ENCODE measurements around the gene DTX4. TPM values are rescaled to one million over a fixed set of nuclear protein-coding genes. Genes with fewer than 3 reads are reported as not detected.
A peak's percentile ranks its signal among the peaks of the same experiment; 100 is the strongest.

DTX4 gene
- total RNA-seq, 2 experiments from 2014 or later: 0.05 to 0.07 TPM

DNA sequence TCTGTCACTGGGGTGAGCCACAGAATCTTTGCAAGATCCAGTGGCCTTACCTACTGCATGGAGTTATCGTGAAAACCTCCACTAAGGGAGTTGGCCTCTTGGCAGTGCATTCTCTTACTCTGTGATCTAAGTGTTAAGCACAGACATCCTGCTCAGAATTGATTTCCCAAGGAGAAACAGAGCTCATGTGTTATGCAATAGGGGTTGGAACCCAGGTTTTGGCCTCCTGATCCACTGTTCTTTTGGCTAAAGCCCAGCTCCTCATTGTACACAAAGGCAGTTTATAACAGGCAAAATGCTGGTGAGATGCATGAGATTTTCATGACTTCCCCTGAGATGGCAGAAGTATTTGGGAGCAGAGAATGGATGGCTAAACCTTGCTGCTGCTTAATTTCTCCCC, 11.8 kb downstream of the DTX4 start:
- no peak for DNase-seq
- CTCF ChIA-PET: interaction anchor here (1.1 to 7.7 kb wide), 3 partner anchors 10 to 26 kb away, joined by 4 to 157 read pairs (median 20); partner anchors contain the start of gene DTX4
- no peaks in the 10 kb centered on the region for H3K36me3 Mint-ChIP-seq
- intact Hi-C loops (cut with micrococcal nuclease): no loop called here
- H3K27ac Mint-ChIP-seq: no peak overlapping the region
- H3K4me3 Mint-ChIP-seq: no peak overlapping the region
- POLR2A ChIA-PET: no interaction called here
- peaks cover 6% of the 10 kb centered on the region for H3K9me3 Mint-ChIP-seq
- no peaks in the 10 kb centered on the region for H3K27me3 Mint-ChIP-seq
- H3K4me1 Mint-ChIP-seq (ENCODE audit: low read depth): peaks cover 2% of the 10 kb centered on the region

DNA sequence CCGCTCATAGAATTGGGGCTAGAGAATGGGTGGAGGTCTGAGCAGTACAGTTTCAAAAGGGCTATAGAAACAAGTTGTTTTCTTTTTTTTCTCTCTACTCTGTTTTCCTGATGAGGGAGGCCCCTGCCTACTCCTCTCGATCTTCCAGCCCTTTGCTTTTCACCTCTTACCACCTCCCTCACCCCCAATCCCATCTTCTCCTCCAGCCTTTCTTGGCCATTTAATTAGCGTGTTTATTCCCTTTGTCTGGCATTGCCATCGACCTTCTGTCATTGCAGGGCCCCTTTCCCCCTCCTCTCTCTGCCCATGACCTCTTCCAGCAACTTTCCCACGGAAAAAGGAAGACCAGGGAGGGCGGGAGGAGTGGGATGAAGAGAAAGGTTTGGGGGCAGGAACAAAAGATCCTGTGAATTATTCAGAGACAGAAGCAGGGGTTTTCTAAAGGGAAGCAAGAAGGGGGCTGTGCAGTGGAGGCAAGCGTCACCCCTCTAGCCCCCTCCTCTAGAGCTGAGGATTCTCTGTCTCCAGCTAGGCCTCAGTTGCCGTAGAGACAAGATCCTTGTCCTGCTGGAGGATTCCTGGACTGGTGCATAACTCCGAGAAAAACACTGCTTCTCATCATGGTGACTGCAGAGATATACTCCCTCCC, 12.9 kb downstream of the DTX4 start:
- intact Hi-C loops (cut with micrococcal nuclease): no loop called here
- no peak for DNase-seq
- CTCF ChIA-PET: interaction anchor here (1.3 to 7.7 kb wide), 11 partner anchors 10 to 248 kb away, joined by 3 to 157 read pairs (median 20); partner anchors contain the start of gene DTX4
- peaks cover 2% of the 10 kb centered on the region for H3K4me1 Mint-ChIP-seq (ENCODE audit: low read depth)
- POLR2A ChIA-PET: no interaction called here
- no peak overlapping the region for H3K27ac Mint-ChIP-seq
- H3K4me3 Mint-ChIP-seq: no peak overlapping the region
- H3K9me3 Mint-ChIP-seq: no peaks in the 10 kb centered on the region
- H3K36me3 Mint-ChIP-seq: no peaks in the 10 kb centered on the region
- H3K27me3 Mint-ChIP-seq: no peaks in the 10 kb centered on the region

DNA sequence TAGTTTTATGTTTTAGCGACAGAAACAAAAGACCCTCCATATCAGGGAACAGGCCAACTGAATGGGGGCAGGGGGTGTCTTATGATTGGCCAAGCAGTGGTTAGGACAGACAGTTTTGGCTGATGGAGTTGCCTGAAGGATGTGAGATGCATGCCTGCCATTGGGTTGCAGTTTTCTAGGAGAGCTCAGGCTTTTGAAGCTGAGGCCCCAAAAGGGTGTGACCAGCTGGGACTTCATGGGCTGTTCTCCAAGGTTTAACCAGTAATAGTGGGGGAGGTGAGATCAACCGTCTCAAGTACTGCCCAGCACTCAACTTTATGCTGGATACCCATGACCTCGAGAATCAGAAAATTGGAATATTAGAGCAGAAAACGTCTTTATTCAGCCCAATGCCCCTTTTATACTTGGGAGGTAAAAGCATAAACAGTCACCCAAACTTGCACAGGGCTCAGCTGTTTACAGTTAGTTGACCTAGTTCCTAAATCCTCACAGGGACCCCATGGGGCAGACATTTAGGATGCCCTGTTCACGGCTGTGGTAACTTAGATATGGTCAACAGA, 13.5 kb downstream of the DTX4 start:
- CTCF ChIA-PET: interaction anchor here (0.6 to 7.7 kb wide), 17 partner anchors 10 to 247 kb away, joined by 3 to 157 read pairs (median 11); partner anchors contain the start of genes DTX4 and MPEG1
- POLR2A ChIA-PET: no interaction called here
- no peak for DNase-seq
- Mint-ChIP-seq H3K4me3 (no peak overlapping the region), H3K9me3 (no peaks in the 10 kb centered on the region), H3K4me1 (ENCODE audit: low read depth) (peaks cover 2% of the 10 kb centered on the region), H3K27me3 (no peaks in the 10 kb centered on the region), H3K36me3 (no peaks in the 10 kb centered on the region), H3K27ac (no peak overlapping the region)
- intact Hi-C loops (cut with micrococcal nuclease): no loop called here

DNA sequence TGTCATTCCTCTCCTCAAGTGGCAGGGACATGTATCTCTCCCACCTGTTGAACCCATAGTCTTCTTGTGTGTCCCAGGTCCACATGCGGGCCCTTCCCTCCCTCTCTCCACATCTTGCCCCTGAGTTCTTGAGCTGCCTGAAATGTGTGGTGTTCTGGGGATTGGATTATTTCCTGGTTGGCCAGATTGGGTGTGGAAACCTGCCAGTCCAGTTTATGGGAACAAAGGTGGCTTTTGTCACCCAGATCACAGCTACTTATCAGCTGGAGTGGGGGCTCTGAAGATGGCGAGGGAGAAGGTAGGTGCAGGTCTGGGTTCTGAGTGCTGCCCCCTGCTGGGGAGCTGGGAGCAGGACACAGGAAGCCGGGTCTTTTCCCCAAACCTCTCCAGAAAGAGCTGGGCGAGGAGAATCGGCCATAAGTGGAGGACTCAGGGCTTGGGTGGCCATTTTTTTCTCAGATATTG, 14.2 kb downstream of the DTX4 start:
- Mint-ChIP-seq H3K36me3 (no peaks in the 10 kb centered on the region), H3K4me3 (no peak overlapping the region), H3K4me1 (ENCODE audit: low read depth) (peaks cover 2% of the 10 kb centered on the region), H3K9me3 (no peaks in the 10 kb centered on the region), H3K27me3 (no peaks in the 10 kb centered on the region), H3K27ac (no peak overlapping the region)
- CTCF ChIA-PET: interaction anchor here (0.6 to 7.7 kb wide), 25 partner anchors 9 to 246 kb away, joined by 3 to 157 read pairs (median 5); partner anchors contain the start of genes DTX4 and MPEG1
- intact Hi-C loops (cut with micrococcal nuclease): loop anchor here (1.0 kb wide), 1 partner anchor 15 kb away; no protein-coding TSS in a partner anchor
- peak; percentile 70 for DNase-seq
- POLR2A ChIA-PET: no interaction called here

DNA sequence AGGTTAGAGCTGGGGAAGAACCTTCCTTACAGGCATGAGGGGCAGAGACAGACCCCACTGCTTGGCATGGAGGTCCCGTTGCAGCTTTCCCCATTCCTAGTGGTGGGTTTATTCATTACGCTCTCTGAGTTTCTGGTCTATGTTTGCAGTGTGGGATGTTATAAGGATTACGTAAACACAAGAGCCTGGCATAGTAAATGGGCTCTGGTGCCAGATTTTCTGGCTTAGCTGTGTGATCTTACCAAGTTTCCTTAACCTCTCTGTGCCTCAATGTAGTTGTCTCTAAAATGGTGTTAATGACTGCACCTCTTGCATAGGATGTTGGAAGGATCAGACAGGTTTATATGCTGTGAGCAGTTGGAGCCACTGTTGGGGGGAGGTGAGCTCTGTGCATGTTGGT, 15.1 kb downstream of the DTX4 start:
- H3K4me1 Mint-ChIP-seq (ENCODE audit: low read depth): peaks cover 2% of the 10 kb centered on the region
- no peak for DNase-seq
- no peaks in the 10 kb centered on the region for H3K36me3 Mint-ChIP-seq
- H3K27ac Mint-ChIP-seq: no peak overlapping the region
- H3K9me3 Mint-ChIP-seq: no peaks in the 10 kb centered on the region
- no peak overlapping the region for H3K4me3 Mint-ChIP-seq
- no peaks in the 10 kb centered on the region for H3K27me3 Mint-ChIP-seq
- ChIA-PET POLR2A (no interaction called here), CTCF (interaction anchor here (0.8 to 7.7 kb wide), 14 partner anchors 8 to 243 kb away, joined by 3 to 157 read pairs (median 12); partner anchors contain the start of gene DTX4)
- intact Hi-C loops (cut with micrococcal nuclease): no loop called here

DNA sequence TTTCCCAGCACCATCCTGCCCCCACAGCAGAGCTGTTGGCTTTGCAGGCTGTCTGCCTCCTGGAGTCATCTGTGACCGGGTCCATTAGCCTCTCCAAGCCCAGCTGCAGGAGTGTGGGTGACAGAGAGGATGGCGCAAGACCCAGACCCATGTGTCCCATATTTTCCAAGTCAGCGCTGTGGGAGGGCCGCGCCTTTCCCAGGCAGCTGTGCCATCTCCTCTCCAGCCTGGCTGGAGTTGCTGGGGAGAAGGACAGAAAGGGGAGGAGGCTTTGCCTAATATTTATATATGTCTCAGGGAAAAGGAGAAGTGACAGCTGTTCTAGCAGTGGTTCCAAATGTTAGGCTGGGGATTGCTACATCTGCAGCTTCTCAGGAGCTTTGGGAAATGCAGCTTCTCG, 15.7 kb downstream of the DTX4 start:
- peaks cover 2% of the 10 kb centered on the region for H3K4me1 Mint-ChIP-seq (ENCODE audit: low read depth)
- ChIA-PET CTCF (interaction anchor here (1.2 to 7.7 kb wide), 10 partner anchors 8 to 243 kb away, joined by 3 to 157 read pairs (median 21); partner anchors contain the start of gene DTX4), POLR2A (no interaction called here)
- no peak overlapping the region for H3K4me3 Mint-ChIP-seq
- H3K27ac Mint-ChIP-seq: no peak overlapping the region
- H3K36me3 Mint-ChIP-seq: no peaks in the 10 kb centered on the region
- DNase-seq: no peak
- no peaks in the 10 kb centered on the region for H3K27me3 Mint-ChIP-seq
- no peaks in the 10 kb centered on the region for H3K9me3 Mint-ChIP-seq
- intact Hi-C loops (cut with micrococcal nuclease): no loop called here

DNA sequence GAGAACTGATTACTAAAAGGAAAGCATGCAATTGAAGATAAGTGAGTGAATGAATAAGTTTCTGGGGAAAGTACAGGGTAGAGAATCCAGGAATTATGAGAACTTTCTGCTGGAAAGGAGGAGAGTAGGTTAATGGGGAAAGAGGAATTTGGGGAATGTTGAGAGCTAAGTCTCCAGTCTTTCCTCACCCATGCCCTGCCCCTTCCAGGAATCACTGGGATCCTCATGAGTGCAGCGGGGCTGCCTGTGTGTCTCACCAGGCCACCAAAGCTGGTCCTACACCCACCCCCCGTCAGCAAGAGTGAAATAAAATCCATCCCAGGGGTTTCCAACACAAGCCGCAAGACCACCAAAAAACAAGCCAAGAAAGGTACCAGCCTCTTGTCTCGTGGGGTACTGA, 17.0 kb downstream of the DTX4 start:
- intact Hi-C loops (cut with micrococcal nuclease): no loop called here
- H3K9me3 Mint-ChIP-seq: no peaks in the 10 kb centered on the region
- no peak for DNase-seq
- no peaks in the 10 kb centered on the region for H3K36me3 Mint-ChIP-seq
- CTCF ChIA-PET: interaction anchor here (2.7 to 7.7 kb wide), 2 partner anchors 15 to 18 kb away, joined by 11 to 157 read pairs; partner anchors contain the start of gene DTX4
- H3K4me1 Mint-ChIP-seq (ENCODE audit: low read depth): peaks cover 2% of the 10 kb centered on the region
- no peaks in the 10 kb centered on the region for H3K27me3 Mint-ChIP-seq
- no peak overlapping the region for H3K27ac Mint-ChIP-seq
- H3K4me3 Mint-ChIP-seq: no peak overlapping the region
- POLR2A ChIA-PET: no interaction called here

DNA sequence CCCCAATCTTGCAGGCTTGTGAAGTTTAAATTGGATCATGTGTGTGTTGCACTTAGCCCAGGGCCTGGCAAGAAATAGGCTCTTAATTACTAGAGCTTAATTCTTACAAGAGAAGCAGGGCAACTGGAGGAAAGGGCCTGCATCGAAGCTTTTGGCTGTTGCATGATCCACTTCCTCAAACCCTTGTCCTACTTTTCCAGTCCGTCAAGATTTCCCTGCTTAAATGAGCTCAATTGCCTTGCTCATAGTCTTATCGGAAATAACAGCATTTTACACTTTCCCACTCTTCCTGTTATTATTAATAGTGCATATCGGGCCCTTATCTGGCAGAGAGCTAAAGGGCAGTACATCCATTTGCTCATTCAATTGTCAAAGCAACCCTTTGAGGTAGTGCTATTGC, 18.1 kb downstream of the DTX4 start:
- H3K27me3 Mint-ChIP-seq: no peaks in the 10 kb centered on the region
- no peak overlapping the region for H3K4me3 Mint-ChIP-seq
- H3K4me1 Mint-ChIP-seq (ENCODE audit: low read depth): peaks cover 2% of the 10 kb centered on the region
- H3K9me3 Mint-ChIP-seq: no peaks in the 10 kb centered on the region
- intact Hi-C loops (cut with micrococcal nuclease): no loop called here
- ChIA-PET POLR2A (no interaction called here), CTCF (interaction anchor here (1.1 to 2.7 kb wide), 3 partner anchors 16 to 32 kb away, joined by 4 to 11 read pairs (median 5); partner anchors contain the start of gene DTX4)
- no peak for DNase-seq
- H3K27ac Mint-ChIP-seq: no peak overlapping the region
- no peaks in the 10 kb centered on the region for H3K36me3 Mint-ChIP-seq

DNA sequence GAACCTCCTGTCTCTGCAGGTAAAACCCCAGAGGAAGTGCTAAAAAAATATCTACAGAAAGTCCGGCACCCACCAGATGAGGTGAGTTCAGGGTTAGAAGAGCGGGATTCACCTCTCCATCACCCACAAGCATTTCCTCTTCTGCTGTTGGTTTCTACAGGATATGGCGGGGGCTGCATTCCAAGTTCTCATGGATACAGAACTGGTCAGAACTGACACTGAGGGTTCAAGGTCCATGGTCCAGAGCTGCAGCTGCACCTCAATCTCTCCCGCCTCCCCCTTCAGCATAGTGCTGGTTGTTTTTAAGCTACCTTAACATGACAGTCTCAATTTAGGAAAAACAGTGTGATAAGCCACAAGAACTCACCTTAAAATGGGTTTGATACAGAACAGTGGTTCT, 19.2 kb downstream of the DTX4 start:
- no peak for DNase-seq
- ChIA-PET CTCF (interaction anchor here (1.3 to 2.7 kb wide), 2 partner anchors 15 to 20 kb away, joined by 4 to 11 read pairs; partner anchors contain the start of gene DTX4), POLR2A (no interaction called here)
- intact Hi-C loops (cut with micrococcal nuclease): no loop called here
- H3K27me3 Mint-ChIP-seq: no peaks in the 10 kb centered on the region
- no peaks in the 10 kb centered on the region for H3K9me3 Mint-ChIP-seq
- peaks cover 1% of the 10 kb centered on the region for H3K4me1 Mint-ChIP-seq (ENCODE audit: low read depth)
- H3K36me3 Mint-ChIP-seq: peaks cover 2% of the 10 kb centered on the region
- H3K4me3 Mint-ChIP-seq: no peak overlapping the region
- no peak overlapping the region for H3K27ac Mint-ChIP-seq

DNA sequence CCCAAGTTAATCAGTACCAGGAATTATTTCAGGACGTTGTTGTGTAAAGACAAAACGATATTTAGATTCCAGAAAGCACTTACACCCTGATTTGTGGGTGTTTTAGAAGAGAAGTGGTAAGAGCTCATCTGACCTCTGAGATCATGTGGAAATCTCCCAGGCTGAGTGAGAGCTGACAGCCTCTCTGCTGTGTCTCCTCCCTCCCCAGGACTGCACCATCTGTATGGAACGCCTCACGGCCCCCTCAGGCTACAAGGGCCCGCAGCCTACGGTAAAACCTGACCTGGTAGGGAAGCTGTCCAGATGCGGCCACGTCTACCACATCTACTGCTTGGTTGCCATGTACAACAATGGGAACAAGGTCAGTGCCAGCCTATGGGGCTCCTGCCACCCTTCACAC, 20.0 kb downstream of the DTX4 start:
- no peak overlapping the region for H3K4me3 Mint-ChIP-seq
- intact Hi-C loops (cut with micrococcal nuclease): no loop called here
- ChIA-PET CTCF (interaction anchor here (1.3 to 3.1 kb wide), 3 partner anchors 14 to 21 kb away, joined by 4 to 11 read pairs (median 10); partner anchors contain the start of gene DTX4), POLR2A (no interaction called here)
- no peaks in the 10 kb centered on the region for H3K9me3 Mint-ChIP-seq
- no peaks in the 10 kb centered on the region for H3K27me3 Mint-ChIP-seq
- no peaks in the 10 kb centered on the region for H3K4me1 Mint-ChIP-seq (ENCODE audit: low read depth)
- no peak overlapping the region for H3K27ac Mint-ChIP-seq
- H3K36me3 Mint-ChIP-seq: peaks cover 2% of the 10 kb centered on the region
- no peak for DNase-seq

DNA sequence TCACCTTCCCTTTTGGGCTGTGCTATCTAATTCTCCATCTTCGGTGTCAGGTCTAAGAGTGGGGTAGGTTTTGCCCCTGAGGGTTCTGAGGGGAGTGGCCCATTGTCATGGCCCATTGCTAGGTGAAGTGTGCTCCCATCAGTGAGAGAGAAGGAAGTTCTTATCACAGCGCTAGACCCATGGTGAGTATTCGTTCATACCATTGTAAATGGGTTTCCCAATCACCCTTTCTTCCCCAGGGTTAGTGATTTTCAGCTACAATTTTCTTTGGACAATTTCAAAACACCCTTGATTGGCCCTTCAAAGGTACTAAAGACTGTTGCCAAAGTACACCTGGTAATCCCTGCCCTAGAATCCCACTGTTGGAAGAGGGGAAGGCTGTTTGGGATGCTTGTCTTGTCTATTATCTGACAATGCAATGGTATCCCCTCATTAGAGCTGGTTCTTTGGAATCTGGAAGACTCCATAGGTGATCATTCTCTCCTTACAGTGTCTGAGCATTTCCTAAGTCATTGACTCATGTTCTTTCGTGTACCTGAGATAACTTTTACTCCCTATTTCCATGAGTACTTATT, 20.6 kb downstream of the DTX4 start:
- H3K9me3 Mint-ChIP-seq: no peaks in the 10 kb centered on the region
- H3K27me3 Mint-ChIP-seq: no peaks in the 10 kb centered on the region
- H3K4me1 Mint-ChIP-seq (ENCODE audit: low read depth): no peaks in the 10 kb centered on the region
- intact Hi-C loops (cut with micrococcal nuclease): no loop called here
- POLR2A ChIA-PET: no interaction called here
- DNase-seq: no peak
- H3K4me3 Mint-ChIP-seq: no peak overlapping the region
- no peak overlapping the region for H3K27ac Mint-ChIP-seq
- H3K36me3 Mint-ChIP-seq: peaks cover 4% of the 10 kb centered on the region
- CTCF ChIA-PET: interaction anchor here (0.8 to 3.1 kb wide), 3 partner anchors 14 to 57 kb away, joined by 3 to 10 read pairs (median 7); no protein-coding TSS in a partner anchor

DNA sequence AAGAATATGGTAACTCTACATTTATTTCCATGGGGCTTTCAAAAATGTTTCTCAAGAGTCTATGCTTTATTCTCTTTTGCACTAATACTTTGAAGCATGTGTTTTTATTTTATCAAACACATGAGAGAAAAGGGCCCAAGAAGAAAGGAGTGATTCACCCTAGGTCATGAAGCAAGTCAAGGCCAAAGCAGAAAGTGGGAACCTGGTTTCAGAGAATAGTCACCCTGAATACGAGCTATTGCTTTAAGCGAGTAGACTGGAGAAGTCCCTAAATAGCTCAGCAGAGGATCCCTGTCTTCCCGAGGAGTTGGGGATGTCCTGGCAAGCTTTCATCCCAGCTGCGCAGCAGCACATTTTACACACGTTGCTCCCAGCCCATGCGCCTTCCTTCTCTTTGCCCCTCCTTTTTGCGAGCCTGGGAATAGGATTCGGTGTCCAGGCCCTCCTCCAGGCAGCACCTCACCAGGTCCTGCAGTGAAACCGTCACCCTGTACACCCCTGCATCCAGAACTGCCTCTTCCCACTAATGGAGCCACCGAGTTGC, 21.7 kb downstream of the DTX4 start:
- DNase-seq: no peak
- Mint-ChIP-seq H3K4me1 (ENCODE audit: low read depth) (no peaks in the 10 kb centered on the region), H3K36me3 (peaks cover 4% of the 10 kb centered on the region), H3K9me3 (no peaks in the 10 kb centered on the region), H3K27ac (no peak overlapping the region), H3K27me3 (no peaks in the 10 kb centered on the region), H3K4me3 (no peak overlapping the region)
- intact Hi-C loops (cut with micrococcal nuclease): no loop called here
- ChIA-PET POLR2A (no interaction called here), CTCF (interaction anchor here (1.5 to 3.3 kb wide), 4 partner anchors 8 to 36 kb away, joined by 3 to 30 read pairs (median 8); partner anchors contain the start of gene DTX4)

Data from activated CD4-positive, alpha-beta memory T cell treated with anti-CD3 and anti-CD28 coated beads for 36 hours (primary cell).